Heart right ventricle (tissue), 16 donors: ENCODE results near the gene PLCB1. TPM values are rescaled to one million over a fixed set of nuclear protein-coding genes. Genes with fewer than 3 reads are reported as not detected.

ENCODE experiments used
- ATAC-seq, 8 donors: fragments of 200-7000 bp; cut with Tn5 transposase; one replicate each; pipeline ENCODE4 v1.9.1; 2020; ENCODE audit warnings: mild to moderate bottlenecking in 8 of 8, moderate library complexity in 8 of 8, moderate number of reproducible peaks in 1 of 8
- DNase-seq, 2 donors: peaks; one replicate each; pipeline ENCODE4 v3.0.0-alpha.2; 2020
- H3K27ac ChIP-seq, 10 donors: fragments of 200-600 bp; sonication (generic) in 2 of 10; one replicate each; pipeline versions ENCODE4 v1.5.0 to v1.8.0; 2020 to 2022; ENCODE audit warnings: mild to moderate bottlenecking in 3 of 10
- H3K27me3 ChIP-seq, 7 donors: fragments of 200-600 bp; one replicate each; pipeline ENCODE4 v1.8.0; 2021 to 2022; ENCODE audit warnings: mild to moderate bottlenecking in 2 of 7
- H3K36me3 ChIP-seq, 9 donors: fragments of 200-600 bp; sonication (generic) in 1 of 9; one replicate each; pipeline versions ENCODE4 v1.5.0 to v1.8.0; 2020 to 2022; ENCODE audit warnings: mild to moderate bottlenecking in 2 of 9
- H3K4me1 ChIP-seq, 9 donors: fragments of 200-600 bp; sonication (generic) in 1 of 9; one replicate each; pipeline versions ENCODE4 v1.5.0 to v1.8.0; 2020 to 2022; ENCODE audit warnings: mild to moderate bottlenecking in 4 of 9
- H3K4me3 ChIP-seq, 10 donors: fragments of 200-600 bp; sonication (generic) in 2 of 10; one replicate each; pipeline versions ENCODE4 v1.5.0 to v1.8.0; 2020 to 2022; ENCODE audit warnings: mild to moderate bottlenecking in 7 of 10, moderate library complexity in 2 of 10
- H3K9me3 ChIP-seq, 11 donors: fragments of 200-600 bp in 10 of 11; sonication (generic) in 2 of 11; one replicate each; pipeline versions ENCODE4 v1.5.0 to v1.8.0; 2013 to 2022; ENCODE audit warnings: mild to moderate bottlenecking in 2 of 11, control low read depth in 1 of 11, moderate library complexity in 1 of 11
- CTCF ChIP-seq, 9 donors: fragments of 200-600 bp; sonication (generic) in 2 of 9; IDR thresholded peaks; one replicate each; pipeline versions ENCODE4 v1.5.0 to v1.8.0; 2021 to 2022; ENCODE audit warnings: antibody characterized with exemption in 9 of 9, mild to moderate bottlenecking in 5 of 9, moderate library complexity in 1 of 9
- WGBS, 2 donors: extraction: QIAGEN DNeasy Blood & Tissue Kit; methylation state at CpG; one replicate each; pipeline ENCODE4 v1.1.7; 2013; ENCODE audit warnings: inconsistent platforms in 1 of 2; 5-methylcytosine and 5-hydroxymethylcytosine counted together
- intact Hi-C, 10 donors: fragments of 100-400 bp; cut with DNase I; formaldehyde crosslinking; loops; one replicate each; pipeline versions ENCODE4 v1.11.1 to v1.14.2; 2022
- polyA plus RNA-seq, 2 donors: library from polyadenylated mRNA; stranded (reverse); fragments of 200-250 nt; gene quantifications; one replicate each; pipeline ENCODE4 v1.2.3, GENCODE V29; 2013
- total RNA-seq, 10 donors: library from RNA; stranded (reverse); fragmentation: NEBNext Ultra II Directional in 3 of 10; extraction: Animal tissue kit (Norgen Biotek cat#: 25700) in 3 of 10; gene quantifications; one replicate each; pipeline versions ENCODE4 v1.2.1 to v1.2.4, GENCODE V29; 2021 to 2023
- donor health status: Arrhythmogenic right ventricular cardiomyopathy.
- donor health status: ischemic (EF 13 %, LVEDD 7.1; RV severe dilation, severe dysfunction).
- donor health status: healthy with polysubstance abuse.
- donor health status: DM: no; HTN: yes; CAD: no.
- donor health status: DM: no; HTN: no; CAD: no.
- donor health status: ischemic (EF 25% LVEDD 6.9; RV normal size, moderate dysfunction).
- donor health status: ischemic (EF 25% LVEDD 5.7; RV mildly dilated, moderate dysfunction).
- donor health status: healthy.
- donor health status: DM: yes; HTN: yes; CAD: no.
- donor health status: Ischemic cardiomyopathy.
- donor health status: ischemic (EF 35%, LVEDD 5.7; RV mildly dilated, moderate dysfunction).
- donor health status: nonischemic (EF 11% LVEDD 7.7; RV severe dilation, severe dysfunction).
- donor health status: DM: yes; HTN: yes; CAD: no.
- donor health status: PGD.
- donor health status: ischemic (EF 29% LVEDD 5.4; RV normal size, mild dysfunction).
- donor health status: nonischemic (EF 23%, LVEDD 6.1; RV moderate dilation, normal function).

PLCB1 gene
- total and polyA plus RNA-seq, 12 donors, result 2.2 to 12.7 (median 7.1) TPM

GRCh38 chr20:8646716-8647115, 514.6 kb downstream of the PLCB1 start:
- H3K4me1 ChIP-seq, result peaks cover 0 to 45% (median 29%) of the 10 kb centered on the region in 9 donors

GRCh38 chr20:8647961-8648441, 515.9 kb downstream of the PLCB1 start:
- peaks cover 0 to 6% (median 0%) of the 10 kb centered on the region in 9 donors for H3K36me3 ChIP-seq
- intact Hi-C loops, result loop anchor here in 1 of 10 donors (5.0 kb wide), 1 partner anchor 101 kb away; no protein-coding TSS in a partner anchor
- H3K27me3 ChIP-seq, result no peaks in the 10 kb centered on the region
- H3K9me3 ChIP-seq, result no peaks in the 10 kb centered on the region
- ATAC-seq (peak; percentile 75 to 94 (median 90)), DNase-seq (peak; percentile 19 to 66)
- peaks cover 0 to 56% (median 29%) of the 10 kb centered on the region in 9 donors for H3K4me1 ChIP-seq
- TF ChIP-seq CTCF (IDR thresholded peaks at IDR 0.05), result no peak
- H3K4me3 ChIP-seq, result no peak overlapping the region
- 28 to 33% methylated on average over 5 of the region's 5 CpGs for WGBS, 2 donors
- peak overlapping the region in 9 of 10 donors; percentile 35 to 76 (median 59) for H3K27ac ChIP-seq

More at GRCh38 chr20:8646716-8647115, 514.6 kb downstream of the PLCB1 start:
- H3K4me3 ChIP-seq, result no peak overlapping the region
- DNase-seq (no peak), ATAC-seq (no peak)
- H3K27me3 ChIP-seq, result no peaks in the 10 kb centered on the region
- intact Hi-C loops, result loop anchor here in 1 of 10 donors (5.0 kb wide), 1 partner anchor 99 kb away; no protein-coding TSS in a partner anchor
- H3K36me3 ChIP-seq, result peaks cover 0 to 6% (median 0%) of the 10 kb centered on the region in 9 donors
- WGBS, 2 donors, result 98 to 100% methylated on average over 1 of the region's 1 CpG
- no peaks in the 10 kb centered on the region for H3K9me3 ChIP-seq
- TF ChIP-seq CTCF (IDR thresholded peaks at IDR 0.05), result no peak
- peak overlapping the region in 9 of 10 donors; percentile 1 to 76 (median 63) for H3K27ac ChIP-seq

DNA sequence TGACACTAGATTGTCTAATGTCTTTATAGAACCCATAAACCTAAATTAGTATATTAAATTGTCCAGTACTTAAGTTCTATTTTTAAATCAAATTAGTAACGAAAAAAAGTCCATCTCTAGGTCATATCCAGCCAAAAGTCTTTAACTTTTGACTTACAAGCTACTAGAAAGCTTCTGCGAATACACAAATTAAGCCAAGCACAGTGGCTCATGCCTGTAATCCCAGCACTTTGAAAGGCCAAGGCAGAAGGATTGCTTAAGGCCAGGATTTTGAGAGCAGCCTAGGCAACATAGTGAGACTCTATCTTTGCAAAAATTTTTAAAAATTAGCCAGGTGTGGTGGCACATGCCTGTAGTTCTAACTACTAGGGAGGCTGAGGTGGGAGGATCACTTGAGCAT, 516.4 kb downstream of the PLCB1 start:
- Histone ChIP-seq H3K27me3 (no peaks in the 10 kb centered on the region), H3K36me3 (peaks cover 0 to 6% (median 0%) of the 10 kb centered on the region in 9 donors), H3K9me3 (no peaks in the 10 kb centered on the region), H3K4me3 (no peak overlapping the region), H3K4me1 (peaks cover 0 to 58% (median 29%) of the 10 kb centered on the region in 9 donors), H3K27ac (peak overlapping the region in 9 of 10 donors; percentile 35 to 76 (median 59))
- no peak for TF ChIP-seq CTCF (IDR thresholded peaks at IDR 0.05)
- intact Hi-C loops, result loop anchor here in 1 of 10 donors (5.0 kb wide), 1 partner anchor 101 kb away; no protein-coding TSS in a partner anchor
- DNase-seq, result no peak
- ATAC-seq, result peak in 3 of 8 donors; percentile 2 to 18 (median 15)
- 38 to 45% methylated on average over 2 of the region's 2 CpGs for WGBS, 2 donors

- DNase-seq (no peak), ATAC-seq (no peak)
- H3K27ac ChIP-seq, result peak overlapping the region in 4 of 10 donors; percentile 10 to 74 (median 48)
- peaks cover 0 to 6% (median 0%) of the 10 kb centered on the region in 9 donors for H3K36me3 ChIP-seq
- H3K4me3 ChIP-seq, result no peak overlapping the region
- no peaks in the 10 kb centered on the region for H3K9me3 ChIP-seq
- 58 to 60% methylated on average over 3 of the region's 3 CpGs for WGBS, 2 donors
- no peak for TF ChIP-seq CTCF (IDR thresholded peaks at IDR 0.05)
- H3K4me1 ChIP-seq, result peaks cover 0 to 67% (median 29%) of the 10 kb centered on the region in 9 donors
- H3K27me3 ChIP-seq, result no peaks in the 10 kb centered on the region
- intact Hi-C loops, result loop anchor here in 2 of 10 donors (10.0 kb wide), 2 partner anchors 48 to 108 kb away; no protein-coding TSS in a partner anchor
Observed at GRCh38 chr20:8652396-8652795, 520.3 kb downstream of the PLCB1 start.
